GM12864 (cell line): ENCODE data around the gene NLGN1.

Experiments used
- DNase-seq: peaks from one replicate; pipeline ENCODE4 v3.0.0-alpha.2; 2011; ENCODE audit warnings: low read depth
- H3K4me3 ChIP-seq: 2 replicates; pipeline ENCODE4 v1.5.1; 2011; ENCODE audit warnings: mild to moderate bottlenecking, low read depth, low read length, control low read depth
- CTCF ChIP-seq: IDR thresholded peaks from 2 replicates; pipeline ENCODE4 v1.5.1; 2011; ENCODE audit warnings: low read depth, mild to moderate bottlenecking, moderate library complexity, low read length, control low read depth, inconsistent platforms; ENCODE audit errors: missing control alignments

NLGN1 gene

GRCh38 chr3:173703771-173704170 is 306.2 kb downstream of the NLGN1 start:
- H3K4me3 ChIP-seq: no peak overlapping the region
- DNase-seq: no peak
- TF ChIP-seq CTCF: no peak

DNA sequence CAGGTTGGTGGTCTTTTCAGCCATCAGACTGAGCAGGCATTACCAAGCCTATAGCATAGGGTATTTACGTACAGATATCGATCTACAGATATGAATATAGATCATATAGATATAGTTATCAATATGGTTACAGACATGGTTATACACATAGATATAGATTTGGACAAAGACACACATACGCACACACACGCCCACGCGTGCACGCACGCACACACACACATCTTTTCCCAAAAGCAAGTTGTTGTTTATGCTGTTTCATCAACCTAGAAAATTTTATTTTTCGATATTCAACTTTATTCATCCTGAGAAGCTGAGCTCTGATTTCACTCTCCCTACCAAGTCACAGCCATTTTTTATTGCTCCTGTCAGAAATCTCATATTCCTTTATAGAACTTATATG is 309.1 kb downstream of the NLGN1 start:
- H3K4me3 ChIP-seq: no peak overlapping the region
- DNase-seq: no peak

DNA sequence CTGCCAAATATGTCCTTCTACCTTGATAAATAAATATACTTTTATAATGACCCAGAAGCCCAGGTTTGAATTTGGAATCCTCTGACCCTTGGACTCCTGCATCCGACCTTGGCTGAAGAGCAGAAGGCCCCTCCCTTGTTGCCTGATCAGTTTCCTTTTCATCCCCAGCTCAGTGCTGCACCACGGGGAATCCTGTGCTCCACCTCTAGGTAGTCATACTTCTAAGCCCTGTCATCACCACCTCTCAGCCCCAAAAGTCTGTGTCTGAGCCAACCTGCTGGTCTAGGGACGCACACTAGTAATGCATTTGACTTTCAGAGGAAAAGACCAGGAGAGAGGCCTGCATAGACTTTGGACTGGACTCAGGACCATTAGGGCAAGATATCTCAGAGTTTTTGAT is 310.6 kb downstream of the NLGN1 start:
- TF ChIP-seq CTCF: no peak
- H3K4me3 ChIP-seq: no peak overlapping the region
- no peak for DNase-seq

More for the DNA sequence above, 309.1 kb downstream of the NLGN1 start:
- no peak for TF ChIP-seq CTCF

DNA sequence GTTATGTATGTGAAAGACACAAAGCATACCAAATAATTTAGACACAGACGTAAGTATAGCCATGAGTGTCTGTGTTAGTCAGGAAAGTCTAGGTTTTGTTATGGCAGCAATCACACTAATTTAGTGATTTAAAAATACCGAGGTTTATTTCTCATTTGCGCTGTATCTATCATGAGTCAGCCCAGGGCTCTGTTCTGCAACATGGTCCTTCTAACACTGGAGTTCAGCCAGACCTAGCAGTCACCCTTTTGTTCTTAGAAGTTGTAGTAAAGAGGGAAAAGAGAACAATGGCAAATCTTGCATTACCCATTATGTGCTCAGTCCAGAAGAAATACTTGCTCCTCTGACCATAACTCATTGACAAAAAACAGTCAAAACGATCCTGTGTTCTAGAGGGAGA is 311.5 kb downstream of the NLGN1 start:
- no peak for DNase-seq
- no peak overlapping the region for H3K4me3 ChIP-seq
- TF ChIP-seq CTCF: no peak

- no peak for DNase-seq
- no peak overlapping the region for H3K4me3 ChIP-seq
- no peak for TF ChIP-seq CTCF
These were observed 314.1 kb downstream of the NLGN1 start for GRCh38 chr3:173711619-173712018.

DNA sequence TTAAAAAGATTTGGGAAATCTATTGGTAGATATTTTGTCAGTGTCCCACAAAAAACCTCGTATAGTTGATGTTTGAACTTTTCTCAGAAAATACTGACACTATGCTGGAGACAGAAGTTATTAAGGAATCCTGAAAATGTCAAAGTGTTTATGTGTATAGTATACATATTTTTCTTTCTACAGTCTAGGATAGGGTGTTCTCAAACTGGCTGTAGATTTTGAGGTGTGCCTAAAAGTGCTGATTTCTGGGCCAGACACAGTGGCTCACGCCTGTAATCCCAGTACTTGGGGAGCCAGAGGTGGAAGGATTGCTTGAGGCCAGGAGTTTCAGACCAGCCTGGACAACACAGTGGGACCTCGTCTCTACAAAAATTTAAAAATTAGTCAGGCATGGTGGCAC is 322.0 kb downstream of the NLGN1 start:
- TF ChIP-seq CTCF: no peak
- DNase-seq: no peak
- H3K4me3 ChIP-seq: no peak overlapping the region

DNA sequence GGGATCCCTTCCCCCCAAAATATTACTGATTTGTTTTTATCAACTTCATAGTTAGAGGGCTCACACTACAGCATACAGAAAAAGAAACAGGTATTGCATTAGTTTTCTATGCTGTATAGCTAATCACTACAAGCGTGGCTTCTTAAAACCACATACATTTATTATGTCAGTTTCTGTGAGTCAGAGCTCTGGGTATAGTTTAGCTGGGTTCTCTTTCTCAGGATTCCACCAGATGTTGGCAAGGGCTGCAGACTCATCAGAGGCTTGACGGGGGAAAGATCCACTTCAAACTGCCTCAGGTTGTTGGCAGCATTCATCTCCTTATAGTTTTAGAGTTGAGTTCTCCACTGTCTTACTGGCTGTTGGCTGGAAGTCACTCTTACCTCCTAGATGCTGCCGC is 328.0 kb downstream of the NLGN1 start:
- DNase-seq: no peak
- TF ChIP-seq CTCF: no peak
- no peak overlapping the region for H3K4me3 ChIP-seq
